Mesendoderm (in vitro differentiated cells): Measurements from ENCODE around the gene NRXN3.

Experiments
- DNase-seq: peaks from one replicate; pipeline ENCODE4 v3.0.0; 2013
- H2AK5ac ChIP-seq: 2 replicates; pipeline ENCODE4 v1.6.1; 2013; ENCODE audit warnings: low read length, inconsistent platforms
- H2BK120ac ChIP-seq: 2 replicates; pipeline ENCODE4 v1.6.1; 2013; ENCODE audit warnings: low read depth, mild to moderate bottlenecking, low read length, moderate library complexity, mixed read lengths
- H2BK15ac ChIP-seq: replicated peaks from 2 replicates; pipeline ENCODE4 v1.6.1; 2013; ENCODE audit warnings: low read depth, mild to moderate bottlenecking, moderate library complexity
- H2BK5ac ChIP-seq: 2 replicates; pipeline ENCODE4 v1.6.1; 2013; ENCODE audit warnings: low read length, inconsistent platforms
- H3K18ac ChIP-seq: 2 replicates; pipeline ENCODE4 v1.6.1; 2013; ENCODE audit warnings: mild to moderate bottlenecking, low read length, mixed read lengths
- H3K23ac ChIP-seq: one replicate; pipeline ENCODE4 v1.6.1; 2013; ENCODE audit warnings: low read length
- H3K27ac ChIP-seq: 2 replicates; pipeline ENCODE4 v1.5.1; 2013; ENCODE audit warnings: low read depth, mild to moderate bottlenecking, inconsistent platforms, low read length, moderate library complexity
- H3K27me3 ChIP-seq: 2 replicates; pipeline ENCODE4 v1.6.1; 2013; ENCODE audit warnings: low read length, control low read depth, mild to moderate bottlenecking, inconsistent platforms; ENCODE audit not compliant: insufficient read depth, poor library complexity
- H3K36me3 ChIP-seq: 2 replicates; pipeline ENCODE4 v1.6.1; 2013; ENCODE audit warnings: low read length, inconsistent platforms; ENCODE audit not compliant: control insufficient read depth, insufficient read depth
- H3K4ac ChIP-seq: one replicate; pipeline ENCODE4 v1.6.1; 2013; ENCODE audit warnings: low read depth, mild to moderate bottlenecking, low read length, moderate library complexity
- H3K4me1 ChIP-seq: 2 replicates; pipeline ENCODE4 v1.6.1; 2013; ENCODE audit warnings: low read depth, low read length, inconsistent platforms; ENCODE audit not compliant: control insufficient read depth
- H3K4me2 ChIP-seq: 2 replicates; pipeline ENCODE4 v1.6.1; 2013; ENCODE audit warnings: low read length
- H3K4me3 ChIP-seq: 2 replicates; pipeline ENCODE4 v1.5.1; 2013; ENCODE audit warnings: mild to moderate bottlenecking, low read length
- H3K56ac ChIP-seq: one replicate; pipeline ENCODE4 v1.6.1; 2013; ENCODE audit warnings: low read length
- H3K79me1 ChIP-seq: 2 replicates; pipeline ENCODE4 v1.6.1; 2013; ENCODE audit warnings: low read length, inconsistent platforms
- H3K79me2 ChIP-seq: 2 replicates; pipeline ENCODE4 v1.6.1; 2013; ENCODE audit warnings: mild to moderate bottlenecking, low read length; ENCODE audit not compliant: control insufficient read depth, insufficient read depth
- H3K9ac ChIP-seq: 2 replicates; pipeline ENCODE4 v1.6.1; 2013; ENCODE audit warnings: low read length, inconsistent platforms
- H4K5ac ChIP-seq: one replicate; pipeline ENCODE4 v1.6.1; 2013; ENCODE audit warnings: low read length
- H4K8ac ChIP-seq: one replicate; pipeline ENCODE4 v1.6.1; 2013; ENCODE audit warnings: low read depth, mild to moderate bottlenecking, control low read depth, low read length, moderate library complexity
- WGBS: extraction: QIAGEN DNeasy Blood & Tissue Kit; methylation state at CpG from one replicate; pipeline ENCODE4 v1.1.7; 2013; ENCODE audit warnings: low lambda C conversion rate, missing lambda C conversion rate; ENCODE audit not compliant: insufficient coverage; ENCODE audit errors: extremely low coverage; 5-methylcytosine and 5-hydroxymethylcytosine counted together

NRXN3 gene

DNA sequence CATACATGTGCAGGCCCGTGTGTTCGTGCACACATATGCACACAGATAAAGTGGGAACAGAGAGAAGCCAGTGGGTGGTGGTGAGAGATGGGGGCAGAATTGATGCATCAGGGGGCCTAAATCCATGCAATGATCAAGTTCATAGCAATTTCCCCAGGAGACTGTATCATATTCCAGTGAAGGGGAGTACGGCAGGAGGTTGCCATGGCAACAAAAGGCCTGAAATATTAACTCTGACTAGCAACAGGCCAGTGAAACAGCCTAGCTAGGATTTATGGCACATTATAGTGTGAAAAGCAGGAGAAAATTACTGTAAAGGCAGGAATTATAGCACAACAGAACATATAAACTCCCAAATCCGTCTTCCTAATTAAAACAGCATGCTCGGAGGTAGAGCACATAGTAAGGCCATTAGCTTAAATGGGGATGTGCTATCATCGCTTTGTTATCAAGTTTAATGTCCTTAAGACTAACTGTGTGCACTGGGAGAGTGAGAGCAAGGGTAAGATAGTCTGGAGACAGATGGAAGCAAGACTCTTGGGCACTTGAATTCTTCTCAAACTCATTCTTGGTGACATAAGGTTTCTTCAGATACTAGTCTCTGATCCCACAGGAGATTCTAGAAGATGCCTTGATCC lies 1234.8 kb downstream of the NRXN3 start:
- Histone ChIP-seq H3K18ac (no peak overlapping the region), H3K27ac (no peak overlapping the region), H2BK15ac (no peak overlapping the region), H3K23ac (no peak overlapping the region), H2BK120ac (no peak overlapping the region), H3K27me3 (no peaks in the 10 kb centered on the region), H4K5ac (no peak overlapping the region), H2AK5ac (no peak overlapping the region), H3K4me2 (no peak overlapping the region), H3K79me2 (no peaks in the 10 kb centered on the region), H3K4me1 (no peaks in the 10 kb centered on the region), H3K4me3 (no peak overlapping the region), H3K4ac (no peak overlapping the region), H4K8ac (no peak overlapping the region), H2BK5ac (no peak overlapping the region), H3K36me3 (no peaks in the 10 kb centered on the region), H3K9ac (no peak overlapping the region), H3K79me1 (no peaks in the 10 kb centered on the region), H3K56ac (no peak overlapping the region)
- no CpG with 5 or more reads among the region's 6 CpGs for WGBS
- DNase-seq = no peak

DNA sequence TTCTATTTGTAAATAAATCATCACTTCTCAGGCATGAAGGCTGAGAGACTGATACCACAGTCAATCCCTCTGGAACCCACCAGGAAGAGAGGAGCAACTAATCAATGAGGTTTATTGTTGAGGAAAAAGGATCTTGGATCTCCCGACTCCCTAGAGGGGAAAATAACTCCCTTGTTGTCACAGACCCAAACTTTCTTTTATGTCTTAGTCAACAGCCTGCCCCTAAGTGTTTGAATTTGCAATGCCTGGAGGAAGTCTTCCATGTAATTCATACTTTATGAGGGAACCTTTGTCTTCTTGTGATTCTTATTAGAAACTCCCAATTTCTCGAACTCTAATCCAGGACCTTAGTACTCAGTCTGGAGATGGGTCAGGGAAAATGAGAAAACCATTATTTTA lies 1235.3 kb downstream of the NRXN3 start:
- no peak overlapping the region for H3K27ac ChIP-seq
- no peak overlapping the region for H3K4me3 ChIP-seq
- no peaks in the 10 kb centered on the region for H3K79me1 ChIP-seq

GRCh38 chr14:79407572-79407971 lies 1237.4 kb downstream of the NRXN3 start:
- no CpG with 5 or more reads among the region's 2 CpGs for WGBS
- no peak overlapping the region for H3K4me2 ChIP-seq
- peak; percentile 57 for DNase-seq
- no peak overlapping the region for H4K5ac ChIP-seq
- no peak overlapping the region for H2BK15ac ChIP-seq
- no peaks in the 10 kb centered on the region for H3K27me3 ChIP-seq
- H2BK5ac ChIP-seq = no peak overlapping the region
- no peaks in the 10 kb centered on the region for H3K79me2 ChIP-seq
- no peak overlapping the region for H3K56ac ChIP-seq
- H3K27ac ChIP-seq = no peak overlapping the region
- H3K79me1 ChIP-seq = no peaks in the 10 kb centered on the region
- H2AK5ac ChIP-seq = no peak overlapping the region
- H3K23ac ChIP-seq = no peak overlapping the region
- no peak overlapping the region for H3K9ac ChIP-seq
- H2BK120ac ChIP-seq = no peak overlapping the region
- no peak overlapping the region for H3K18ac ChIP-seq
- H3K36me3 ChIP-seq = no peaks in the 10 kb centered on the region
- no peak overlapping the region for H3K4me3 ChIP-seq
- no peak overlapping the region for H3K4ac ChIP-seq
- H3K4me1 ChIP-seq = no peaks in the 10 kb centered on the region
- H4K8ac ChIP-seq = no peak overlapping the region

More for the DNA sequence above, 1235.3 kb downstream of the NRXN3 start:
- WGBS = no CpG with 5 or more reads among the region's 2 CpGs
- Histone ChIP-seq H3K56ac (no peak overlapping the region), H3K4me1 (no peaks in the 10 kb centered on the region), H2BK120ac (peak overlapping the region; percentile 45), H3K23ac (no peak overlapping the region), H3K27me3 (no peaks in the 10 kb centered on the region), H3K36me3 (no peaks in the 10 kb centered on the region), H3K4me2 (no peak overlapping the region), H3K9ac (no peak overlapping the region), H3K79me2 (no peaks in the 10 kb centered on the region), H3K18ac (no peak overlapping the region), H4K8ac (no peak overlapping the region), H2BK15ac (no peak overlapping the region), H3K4ac (no peak overlapping the region), H2AK5ac (no peak overlapping the region), H2BK5ac (no peak overlapping the region), H4K5ac (no peak overlapping the region)
- DNase-seq = no peak

DNA sequence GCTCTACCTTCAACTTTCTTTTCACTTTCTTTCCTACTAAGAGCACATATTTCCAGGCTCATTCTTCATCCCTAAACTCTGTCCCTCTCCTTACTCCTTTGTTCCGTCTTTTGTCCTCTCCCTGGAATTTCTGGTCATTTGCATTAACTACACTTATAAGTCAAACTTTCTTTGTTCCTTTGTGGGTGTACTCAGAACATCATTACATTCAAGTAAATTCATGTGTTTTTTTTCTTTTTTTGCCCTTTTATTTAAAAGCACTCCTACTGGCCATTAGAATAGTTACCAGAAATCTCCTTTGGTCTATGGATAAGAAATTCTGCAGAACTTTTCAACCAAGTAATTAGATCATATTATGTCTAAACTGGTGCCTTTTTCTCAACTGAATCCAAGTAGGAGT lies 1238.5 kb downstream of the NRXN3 start:
- WGBS = no CpG with 5 or more reads among the region's 1 CpG
- DNase-seq = no peak
- no peak overlapping the region for H3K4me2 ChIP-seq
- no peak overlapping the region for H3K9ac ChIP-seq
- no peak overlapping the region for H3K56ac ChIP-seq
- H3K18ac ChIP-seq = no peak overlapping the region
- no peak overlapping the region for H3K23ac ChIP-seq
- no peak overlapping the region for H3K4ac ChIP-seq
- H2BK5ac ChIP-seq = no peak overlapping the region
- H2BK15ac ChIP-seq = no peak overlapping the region
- no peaks in the 10 kb centered on the region for H3K79me2 ChIP-seq
- no peaks in the 10 kb centered on the region for H3K4me1 ChIP-seq
- H3K79me1 ChIP-seq = no peaks in the 10 kb centered on the region
- no peak overlapping the region for H3K27ac ChIP-seq
- H3K4me3 ChIP-seq = no peak overlapping the region
- no peak overlapping the region for H2AK5ac ChIP-seq
- H3K36me3 ChIP-seq = no peaks in the 10 kb centered on the region
- H4K8ac ChIP-seq = no peak overlapping the region
- no peaks in the 10 kb centered on the region for H3K27me3 ChIP-seq
- no peak overlapping the region for H2BK120ac ChIP-seq
- H4K5ac ChIP-seq = no peak overlapping the region

- WGBS = no CpG with 5 or more reads among the region's 3 CpGs
- Histone ChIP-seq H3K4me3 (no peak overlapping the region), H3K79me2 (no peaks in the 10 kb centered on the region), H4K5ac (no peak overlapping the region), H2BK15ac (no peak overlapping the region), H3K23ac (no peak overlapping the region), H3K4ac (no peak overlapping the region), H3K4me1 (no peaks in the 10 kb centered on the region), H3K9ac (no peak overlapping the region), H3K79me1 (no peaks in the 10 kb centered on the region), H2BK5ac (no peak overlapping the region), H3K27ac (no peak overlapping the region), H3K18ac (no peak overlapping the region), H3K56ac (no peak overlapping the region), H3K36me3 (no peaks in the 10 kb centered on the region), H2AK5ac (no peak overlapping the region), H3K4me2 (no peak overlapping the region), H2BK120ac (no peak overlapping the region), H4K8ac (no peak overlapping the region), H3K27me3 (no peaks in the 10 kb centered on the region)
- no peak for DNase-seq
Measured at GRCh38 chr14:79411403-79412174, 1241.4 kb downstream of the NRXN3 start.
